Activated naive CD4-positive, alpha-beta T cell treated with anti-CD3 and anti-CD28 coated beads, Interleukin-2, amount 50 U/mL, for 24 hours (primary cell): ENCODE data around the gene DOCK2.

Experiments used
- H3K27ac Mint-ChIP-seq: one replicate; pipeline ENCODE4 v1.8.0; 2021; ENCODE audit warnings: mild to moderate bottlenecking, mixed read lengths
- H3K27me3 Mint-ChIP-seq: one replicate; pipeline ENCODE4 v1.8.0; 2021; ENCODE audit warnings: mixed read lengths
- H3K36me3 Mint-ChIP-seq: one replicate; pipeline ENCODE4 v1.8.0; 2021; ENCODE audit warnings: mixed read lengths
- H3K4me1 Mint-ChIP-seq: one replicate; pipeline ENCODE4 v1.8.0; 2021; ENCODE audit warnings: mixed read lengths
- H3K4me3 Mint-ChIP-seq: one replicate; pipeline ENCODE4 v1.8.0; 2021; ENCODE audit warnings: mild to moderate bottlenecking, mixed read lengths
- H3K9me3 Mint-ChIP-seq: one replicate; pipeline ENCODE4 v1.8.0; 2021; ENCODE audit warnings: mixed read lengths

DOCK2 gene

GRCh38 chr5:170034231-170034630 is 397.2 kb downstream of the DOCK2 start:
- no peaks in the 10 kb centered on the region for H3K27me3 Mint-ChIP-seq

GRCh38 chr5:170038241-170038640 is 401.2 kb downstream of the DOCK2 start:
- Mint-ChIP-seq H3K4me3 (no peak overlapping the region), H3K4me1 (peaks cover 4% of the 10 kb centered on the region), H3K36me3 (peaks cover 25% of the 10 kb centered on the region), H3K27ac (no peak overlapping the region), H3K27me3 (no peaks in the 10 kb centered on the region), H3K9me3 (no peaks in the 10 kb centered on the region)

More at GRCh38 chr5:170034231-170034630, 397.2 kb downstream of the DOCK2 start:
- Mint-ChIP-seq H3K27ac (no peak overlapping the region), H3K36me3 (peaks cover 13% of the 10 kb centered on the region), H3K9me3 (no peaks in the 10 kb centered on the region), H3K4me3 (no peak overlapping the region), H3K4me1 (no peaks in the 10 kb centered on the region)

- Mint-ChIP-seq H3K4me3 (no peak overlapping the region), H3K36me3 (peaks cover 29% of the 10 kb centered on the region), H3K9me3 (no peaks in the 10 kb centered on the region), H3K27me3 (no peaks in the 10 kb centered on the region), H3K4me1 (peaks cover 9% of the 10 kb centered on the region), H3K27ac (no peak overlapping the region)
Observed at GRCh38 chr5:170039830-170040229, 402.8 kb downstream of the DOCK2 start.

GRCh38 chr5:170046241-170046640 is 409.2 kb downstream of the DOCK2 start:
- H3K4me1 Mint-ChIP-seq = peaks cover 9% of the 10 kb centered on the region
- no peaks in the 10 kb centered on the region for H3K9me3 Mint-ChIP-seq
- H3K27ac Mint-ChIP-seq = no peak overlapping the region
- H3K36me3 Mint-ChIP-seq = peaks cover 42% of the 10 kb centered on the region
- no peak overlapping the region for H3K4me3 Mint-ChIP-seq
- no peaks in the 10 kb centered on the region for H3K27me3 Mint-ChIP-seq

- H3K27ac Mint-ChIP-seq = no peak overlapping the region
- H3K4me3 Mint-ChIP-seq = no peak overlapping the region
- peaks cover 48% of the 10 kb centered on the region for H3K36me3 Mint-ChIP-seq
- H3K27me3 Mint-ChIP-seq = no peaks in the 10 kb centered on the region
- H3K4me1 Mint-ChIP-seq = no peaks in the 10 kb centered on the region
- no peaks in the 10 kb centered on the region for H3K9me3 Mint-ChIP-seq
Observed at GRCh38 chr5:170049713-170050112, 412.6 kb downstream of the DOCK2 start.

- H3K4me1 Mint-ChIP-seq = no peaks in the 10 kb centered on the region
Observed at GRCh38 chr5:170053896-170054295, 416.8 kb downstream of the DOCK2 start.

GRCh38 chr5:170055606-170056005 is 418.5 kb downstream of the DOCK2 start:
- Mint-ChIP-seq H3K27ac (no peak overlapping the region), H3K4me3 (no peak overlapping the region), H3K27me3 (no peaks in the 10 kb centered on the region), H3K36me3 (peaks cover 61% of the 10 kb centered on the region), H3K4me1 (no peaks in the 10 kb centered on the region), H3K9me3 (no peaks in the 10 kb centered on the region)

More at GRCh38 chr5:170053896-170054295, 416.8 kb downstream of the DOCK2 start:
- Mint-ChIP-seq H3K36me3 (peaks cover 61% of the 10 kb centered on the region), H3K9me3 (no peaks in the 10 kb centered on the region), H3K27me3 (no peaks in the 10 kb centered on the region), H3K4me3 (no peak overlapping the region), H3K27ac (no peak overlapping the region)

GRCh38 chr5:170056561-170057267 is 419.6 kb downstream of the DOCK2 start:
- Mint-ChIP-seq H3K27me3 (no peaks in the 10 kb centered on the region), H3K4me3 (no peak overlapping the region), H3K4me1 (no peaks in the 10 kb centered on the region), H3K9me3 (no peaks in the 10 kb centered on the region), H3K27ac (no peak overlapping the region), H3K36me3 (peaks cover 56% of the 10 kb centered on the region)

GRCh38 chr5:170057311-170057710 is 420.2 kb downstream of the DOCK2 start:
- Mint-ChIP-seq H3K4me1 (no peaks in the 10 kb centered on the region), H3K4me3 (no peak overlapping the region), H3K9me3 (no peaks in the 10 kb centered on the region), H3K27me3 (no peaks in the 10 kb centered on the region), H3K27ac (no peak overlapping the region), H3K36me3 (peaks cover 56% of the 10 kb centered on the region)

- H3K36me3 Mint-ChIP-seq = peaks cover 53% of the 10 kb centered on the region
Observed at GRCh38 chr5:170059221-170059620, 422.1 kb downstream of the DOCK2 start.

GRCh38 chr5:170067152-170067551 is 430.1 kb downstream of the DOCK2 start:
- peaks cover 55% of the 10 kb centered on the region for H3K36me3 Mint-ChIP-seq
- H3K9me3 Mint-ChIP-seq = no peaks in the 10 kb centered on the region
- H3K4me3 Mint-ChIP-seq = no peak overlapping the region
- H3K27me3 Mint-ChIP-seq = no peaks in the 10 kb centered on the region
- H3K27ac Mint-ChIP-seq = no peak overlapping the region
- H3K4me1 Mint-ChIP-seq = no peaks in the 10 kb centered on the region

More at GRCh38 chr5:170059221-170059620, 422.1 kb downstream of the DOCK2 start:
- Mint-ChIP-seq H3K4me1 (no peaks in the 10 kb centered on the region), H3K27ac (no peak overlapping the region), H3K9me3 (no peaks in the 10 kb centered on the region), H3K27me3 (no peaks in the 10 kb centered on the region), H3K4me3 (no peak overlapping the region)

GRCh38 chr5:170067574-170068170 is 430.6 kb downstream of the DOCK2 start:
- Mint-ChIP-seq H3K36me3 (peaks cover 55% of the 10 kb centered on the region), H3K4me3 (no peak overlapping the region), H3K27ac (no peak overlapping the region), H3K4me1 (no peaks in the 10 kb centered on the region), H3K9me3 (no peaks in the 10 kb centered on the region), H3K27me3 (no peaks in the 10 kb centered on the region)

GRCh38 chr5:170069512-170069911 is 432.4 kb downstream of the DOCK2 start:
- Mint-ChIP-seq H3K36me3 (peaks cover 52% of the 10 kb centered on the region), H3K4me3 (no peak overlapping the region), H3K27ac (no peak overlapping the region), H3K27me3 (no peaks in the 10 kb centered on the region), H3K9me3 (no peaks in the 10 kb centered on the region), H3K4me1 (no peaks in the 10 kb centered on the region)

GRCh38 chr5:170070556-170071412 is 433.7 kb downstream of the DOCK2 start:
- Mint-ChIP-seq H3K9me3 (no peaks in the 10 kb centered on the region), H3K36me3 (peaks cover 52% of the 10 kb centered on the region), H3K4me3 (no peak overlapping the region), H3K4me1 (no peaks in the 10 kb centered on the region), H3K27ac (no peak overlapping the region), H3K27me3 (no peaks in the 10 kb centered on the region)

GRCh38 chr5:170071748-170072147 is 434.7 kb downstream of the DOCK2 start:
- H3K27ac Mint-ChIP-seq = no peak overlapping the region
- H3K4me3 Mint-ChIP-seq = no peak overlapping the region
- no peaks in the 10 kb centered on the region for H3K4me1 Mint-ChIP-seq
- peaks cover 48% of the 10 kb centered on the region for H3K36me3 Mint-ChIP-seq
- H3K9me3 Mint-ChIP-seq = no peaks in the 10 kb centered on the region
- no peaks in the 10 kb centered on the region for H3K27me3 Mint-ChIP-seq

GRCh38 chr5:170075696-170076095 is 438.6 kb downstream of the DOCK2 start:
- no peaks in the 10 kb centered on the region for H3K9me3 Mint-ChIP-seq
- H3K4me3 Mint-ChIP-seq = no peak overlapping the region
- H3K27me3 Mint-ChIP-seq = no peaks in the 10 kb centered on the region
- no peak overlapping the region for H3K27ac Mint-ChIP-seq
- H3K36me3 Mint-ChIP-seq = peaks cover 34% of the 10 kb centered on the region
- no peaks in the 10 kb centered on the region for H3K4me1 Mint-ChIP-seq
